ENCODE measurements around the gene FBXL7. TPM values are rescaled to one million over a fixed set of nuclear protein-coding genes. Genes with fewer than 3 reads are reported as not detected.

The FBXL7 gene
- total and polyA plus RNA-seq, 2 experiments from 2014 or later: 4.5 to 15.2 TPM

DNA sequence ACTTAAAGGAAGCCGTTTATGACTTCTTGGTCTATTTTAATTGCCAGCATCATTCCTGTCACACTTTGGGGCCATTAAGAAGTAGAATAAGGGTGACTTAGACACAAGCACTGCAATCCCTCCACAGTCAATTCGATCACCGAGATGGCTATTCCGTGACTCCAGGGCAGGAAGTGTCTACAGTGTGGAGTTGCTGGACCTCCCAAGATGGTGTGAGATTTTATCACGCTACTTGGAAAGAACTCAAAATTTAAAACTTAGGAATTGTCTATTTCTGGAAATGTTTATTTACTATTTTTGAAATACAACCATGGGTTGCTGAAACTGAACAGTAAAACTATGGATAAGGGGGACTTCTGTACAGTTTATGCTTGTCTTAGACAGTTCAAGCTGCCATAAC is 6.2 kb downstream of the FBXL7 start (continued):
- no peak for TF ChIP-seq POLR2AphosphoS5 (IDR thresholded peaks at IDR 0.05; ENCODE audit: low read depth)
- no peak for TF ChIP-seq ZNF331 (CRISPR knock-in tag; IDR thresholded peaks at IDR 0.05; ENCODE audit: low read depth)
- no peak for TF ChIP-seq EZH2 (IDR thresholded peaks at IDR 0.05; ENCODE audit: low read depth, unreplicated experiment)
- TF ChIP-seq STAT1 (IDR thresholded peaks at IDR 0.05; ENCODE audit: unreplicated experiment): no peak
- no peak for TF ChIP-seq ZNF114 (CRISPR knock-in tag; IDR thresholded peaks at IDR 0.05)
- TF ChIP-seq NANOG (IDR thresholded peaks at IDR 0.05; ENCODE audit: borderline replicate concordance): no peak
- TF ChIP-seq ETS1 (IDR thresholded peaks at IDR 0.05): no peak
- TF ChIP-seq CTCF (conservative IDR thresholded peaks at IDR 0.05; ENCODE audit: low read depth in 2 of 2): no peak
- TF ChIP-seq JUNB (IDR thresholded peaks at IDR 0.05; ENCODE audit: unreplicated experiment): no peak
- no peak for TF ChIP-seq EZH2phosphoT487 (IDR thresholded peaks at IDR 0.05; ENCODE audit: unreplicated experiment)
- TF ChIP-seq CREB1 (CRISPR knock-in tag; IDR thresholded peaks at IDR 0.05; ENCODE audit: low read depth): no peak

GRCh38 chr5:15506897-15507296 is 6.9 kb downstream of the FBXL7 start:
- Histone ChIP-seq H3K4me3 (no peak overlapping the region), H3K36me3 (ENCODE audit: insufficient read depth) (no peaks in the 10 kb centered on the region), H4K20me1 (replicated peaks; ENCODE audit: insufficient read depth) (peaks cover 3% of the 10 kb centered on the region; the same call in 1 of the 2 replicates), H3K9me2 (ENCODE audit: insufficient read depth) (no peaks in the 10 kb centered on the region), H3K27me3 (ENCODE audit: insufficient read depth) (no peaks in the 10 kb centered on the region), H3K4me2 (no peak overlapping the region), H2AFZ (no peak overlapping the region), H3K79me2 (replicated peaks; ENCODE audit: insufficient read depth) (peaks cover 98% of the 10 kb centered on the region), H3F3A (replicated peaks; ENCODE audit: low read depth) (no peaks in the 10 kb centered on the region), H3K4me1 (ENCODE audit: insufficient read depth) (peaks cover 38% of the 10 kb centered on the region), H3K27ac (ENCODE audit: low read depth) (no peak overlapping the region)
- Mint-ChIP-seq H3K9me3 (no peaks in the 10 kb centered on the region), H3K4me1 (peaks cover 48% of the 10 kb centered on the region; the same call in 2 of the 3 replicates), H3K36me3 (ENCODE audit: low read depth) (no peaks in the 10 kb centered on the region), H3K4me3 (no peak overlapping the region), H3K27ac (no peak overlapping the region), H3K27me3 (ENCODE audit: insufficient read depth, low read depth, poor library complexity) (peaks cover 5% of the 10 kb centered on the region)
- no peak for DNase-seq (ENCODE audit: low spot score)
- no peak for ATAC-seq
- no peak for TF ChIP-seq EZH2 (IDR thresholded peaks at IDR 0.05; ENCODE audit: low read depth, unreplicated experiment)
- TF ChIP-seq ETS1 (IDR thresholded peaks at IDR 0.05): no peak
- TF ChIP-seq CREB1 (CRISPR knock-in tag; IDR thresholded peaks at IDR 0.05; ENCODE audit: low read depth): no peak
- TF ChIP-seq JUNB (IDR thresholded peaks at IDR 0.05; ENCODE audit: unreplicated experiment): no peak
- TF ChIP-seq REST (IDR thresholded peaks at IDR 0.05; ENCODE audit: unreplicated experiment): no peak
- no peak for TF ChIP-seq ZNF331 (CRISPR knock-in tag; IDR thresholded peaks at IDR 0.05; ENCODE audit: low read depth)
- TF ChIP-seq POLR2AphosphoS5 (IDR thresholded peaks at IDR 0.05; ENCODE audit: low read depth): no peak
- no peak for TF ChIP-seq CTCF (conservative IDR thresholded peaks at IDR 0.05; ENCODE audit: low read depth in 2 of 2)
- TF ChIP-seq ZNF114 (CRISPR knock-in tag; IDR thresholded peaks at IDR 0.05): no peak
- TF ChIP-seq EZH2phosphoT487 (IDR thresholded peaks at IDR 0.05; ENCODE audit: unreplicated experiment): no peak
- TF ChIP-seq STAT1 (IDR thresholded peaks at IDR 0.05; ENCODE audit: unreplicated experiment): no peak
- TF ChIP-seq NANOG (IDR thresholded peaks at IDR 0.05; ENCODE audit: borderline replicate concordance): no peak
